A204.1 (cell line): ENCODE measurements around the gene RUVBL2.

Source experiments
- FAIRE-seq: peaks from 2 replicates; lab custom pipeline; 2012; peaks lifted over from hg19 to GRCh38; lab: Jason Lieb, UNC

RUVBL2 gene

DNA sequence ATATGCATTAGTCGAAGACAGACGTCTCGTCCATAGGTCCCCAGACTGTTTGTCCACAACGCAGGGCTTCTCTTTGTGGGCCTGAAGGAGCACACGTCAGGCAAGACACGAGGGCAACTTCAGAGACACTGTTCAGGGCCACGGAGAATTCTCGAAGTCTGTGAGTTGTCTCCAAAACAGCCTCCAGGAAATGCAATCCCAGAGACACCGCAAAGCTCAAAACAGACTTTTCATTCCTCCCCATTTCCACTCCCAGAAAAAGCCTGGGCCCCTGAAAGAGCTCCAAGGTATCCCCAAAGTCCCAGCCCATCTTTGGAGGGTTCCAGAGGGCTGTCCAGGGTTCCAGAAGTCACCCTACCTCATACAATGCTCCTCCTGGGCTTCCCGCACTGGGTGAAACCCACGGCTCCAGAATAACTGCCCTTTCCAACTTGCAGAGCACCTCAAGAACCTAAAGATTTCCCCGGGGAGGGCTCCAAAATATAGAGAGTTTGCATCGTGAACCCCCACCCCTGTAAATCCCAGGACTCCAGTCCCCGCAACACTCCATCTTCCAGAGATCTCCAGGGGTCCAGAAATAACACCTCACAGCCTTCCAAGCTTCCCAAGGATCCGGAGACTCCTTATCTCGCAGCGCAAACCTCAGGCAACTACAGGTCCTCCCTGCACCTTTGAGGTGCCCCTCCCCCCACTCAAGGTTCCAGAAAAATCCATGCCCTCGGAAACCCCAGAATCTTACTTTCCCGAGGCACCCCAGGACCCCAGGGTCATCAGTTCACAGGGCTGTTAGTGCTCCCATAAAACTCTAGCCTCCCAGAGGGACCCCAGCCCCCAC lies 29.3 kb upstream of the RUVBL2 start:
- no peak for FAIRE-seq

- FAIRE-seq: no peak
Measured at GRCh38 chr19:48965040-48965805, 28.5 kb upstream of the RUVBL2 start, which contains the start of gene FTL. Gene FTL, plus strand, starts transcription at chr19:48965309. Its CDS starts 199 bp downstream, at chr19:48965508.

- no peak for FAIRE-seq
Measured at GRCh38 chr19:48965806-48966540, 27.7 kb upstream of the RUVBL2 start.

GRCh38 chr19:48966541-48967345 lies 26.9 kb upstream of the RUVBL2 start:
- no peak for FAIRE-seq

GRCh38 chr19:48967346-48968178 lies 26.1 kb upstream of the RUVBL2 start:
- FAIRE-seq: no peak

DNA sequence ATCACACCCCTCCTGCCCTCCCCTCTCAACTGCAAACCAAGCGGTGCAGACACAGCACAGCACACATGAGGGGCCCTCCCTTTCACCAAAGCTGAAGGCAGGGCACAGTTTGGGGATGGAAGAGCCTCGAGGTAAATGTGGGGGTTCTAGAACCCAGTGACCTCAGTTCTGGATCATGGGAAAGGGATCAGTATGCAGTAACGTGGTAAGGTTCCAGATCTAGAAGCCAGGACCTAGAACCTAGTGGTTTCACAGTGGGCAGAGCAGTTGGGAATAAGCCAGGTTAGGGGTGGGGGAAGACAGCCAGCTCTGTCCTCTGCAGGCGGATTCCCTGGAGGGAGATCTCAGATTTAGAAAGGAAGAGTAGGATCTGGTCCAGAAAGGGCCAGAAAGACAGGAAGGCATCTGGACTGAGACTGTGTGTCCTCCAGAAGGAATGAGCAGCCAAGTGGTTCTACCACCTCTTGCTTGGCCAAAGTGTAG lies 25.5 kb upstream of the RUVBL2 start:
- no peak for FAIRE-seq

- no peak for FAIRE-seq
Measured at GRCh38 chr19:48968813-48969218, 24.9 kb upstream of the RUVBL2 start.

DNA sequence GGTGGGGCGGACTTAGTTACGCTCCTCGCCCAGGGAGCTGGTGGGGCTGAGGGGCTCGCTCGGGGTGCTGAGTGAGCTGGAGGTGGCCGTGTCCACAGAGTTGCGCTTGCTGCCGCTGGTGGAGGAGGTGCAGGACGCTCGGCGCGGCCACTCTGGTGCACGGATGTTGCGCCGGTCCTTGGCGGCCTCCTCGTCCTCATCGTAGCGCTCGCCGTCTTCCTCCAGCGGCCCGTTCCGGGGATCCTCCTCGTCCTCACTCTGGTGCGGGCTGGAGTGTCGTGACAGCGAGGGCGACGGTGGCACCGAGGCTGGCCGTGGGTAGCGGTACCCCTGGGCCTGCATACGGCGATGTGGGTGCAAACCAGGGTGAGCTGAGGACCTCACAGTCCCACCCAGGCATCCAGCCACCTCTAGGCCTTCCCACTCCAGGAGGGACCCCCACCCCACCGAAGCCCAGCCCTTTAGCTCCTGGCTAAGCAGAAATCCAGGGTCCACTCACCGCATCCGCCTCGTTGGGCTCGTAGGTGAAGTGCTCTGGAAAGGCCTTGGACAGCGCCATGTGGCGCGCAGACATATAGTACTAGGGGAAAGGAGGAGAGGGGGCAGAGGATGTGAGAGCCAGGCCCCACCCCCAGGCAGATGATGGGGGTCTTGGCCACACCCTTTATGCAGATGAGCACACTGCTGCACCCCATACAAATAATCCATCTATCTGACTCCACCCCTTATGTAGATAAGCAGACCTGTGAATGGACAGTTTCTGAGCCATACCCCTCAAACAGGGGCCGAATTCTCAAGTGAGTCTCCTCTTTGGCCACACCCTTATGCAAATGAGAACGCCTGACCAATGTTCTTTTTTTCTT lies 24.2 kb upstream of the RUVBL2 start:
- FAIRE-seq: no peak

DNA sequence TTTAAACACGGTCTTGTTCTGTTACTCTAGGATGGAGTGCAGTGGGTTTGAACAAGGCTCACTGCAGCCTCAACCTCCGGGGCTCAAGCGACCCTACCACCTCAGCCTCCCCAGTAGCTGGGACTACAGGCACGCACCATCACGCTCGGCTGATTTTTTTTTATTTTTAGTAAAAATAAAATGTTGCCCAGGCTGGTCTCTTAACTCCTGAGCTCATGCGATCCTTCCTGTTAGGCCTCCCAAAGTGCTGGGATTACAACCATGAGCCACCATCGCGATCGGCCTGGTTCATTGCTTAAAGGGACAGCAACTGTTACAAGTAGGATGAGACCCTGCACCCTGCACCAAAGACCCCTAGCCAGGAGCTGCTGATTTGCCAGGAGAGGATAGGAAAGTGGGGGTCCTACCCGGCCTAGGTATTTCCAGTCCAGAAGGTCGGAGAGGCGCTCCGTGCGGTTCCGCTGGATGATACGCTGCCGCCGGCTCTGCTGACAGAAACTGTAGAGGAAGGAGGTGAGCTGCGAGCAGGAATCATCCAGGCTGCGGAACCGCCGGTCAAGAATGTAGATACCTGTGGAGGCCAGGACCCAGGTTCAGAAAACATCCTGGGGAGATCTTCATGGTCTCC lies 23.4 kb upstream of the RUVBL2 start:
- FAIRE-seq: no peak

DNA sequence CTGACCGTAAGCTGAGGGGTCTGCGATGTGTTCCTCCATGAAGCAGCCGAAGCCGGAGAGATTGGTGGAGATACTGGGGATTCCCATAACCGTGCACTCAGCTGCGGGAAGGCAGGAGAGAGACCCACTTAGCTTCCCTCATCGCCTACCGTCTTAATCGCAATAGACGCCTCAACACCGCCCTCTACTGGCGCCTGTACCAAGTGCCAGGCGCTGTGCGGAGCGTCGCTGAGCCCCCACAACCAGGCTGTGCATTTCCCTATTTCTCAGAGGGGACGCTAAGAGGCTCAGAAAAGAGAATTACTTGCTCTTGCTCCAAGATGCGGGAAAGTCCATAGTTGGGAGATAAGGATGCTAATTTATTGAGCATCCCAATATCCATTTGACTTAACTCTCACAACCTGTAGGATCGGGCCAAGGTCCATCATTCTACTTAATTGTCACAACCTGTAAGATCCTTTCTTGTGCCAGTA lies 22.7 kb upstream of the RUVBL2 start:
- FAIRE-seq: no peak

GRCh38 chr19:48975947-48976847 lies 17.5 kb upstream of the RUVBL2 start:
- no peak for FAIRE-seq

DNA sequence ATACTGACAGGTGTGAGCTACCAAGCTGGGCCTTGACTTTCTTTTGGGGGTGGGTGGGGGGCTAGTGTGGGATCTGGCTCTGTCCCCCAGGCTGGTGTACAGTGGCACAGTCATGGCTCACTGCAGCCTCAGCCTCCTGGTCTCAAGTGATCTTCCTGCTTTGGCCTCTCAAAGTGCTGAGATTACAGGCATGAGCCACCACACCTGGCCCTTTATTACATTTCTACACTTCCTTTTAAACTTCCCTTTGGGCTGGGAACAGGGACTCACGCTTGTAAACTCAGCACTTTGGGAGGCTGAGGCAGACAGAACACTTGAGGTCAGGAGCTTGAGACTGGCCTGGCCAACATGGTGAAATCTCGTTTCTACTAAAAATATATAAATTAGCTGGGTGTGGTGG lies 16.6 kb upstream of the RUVBL2 start:
- no peak for FAIRE-seq

- no peak for FAIRE-seq
Measured at GRCh38 chr19:48982280-48982679, 11.4 kb upstream of the RUVBL2 start.

DNA sequence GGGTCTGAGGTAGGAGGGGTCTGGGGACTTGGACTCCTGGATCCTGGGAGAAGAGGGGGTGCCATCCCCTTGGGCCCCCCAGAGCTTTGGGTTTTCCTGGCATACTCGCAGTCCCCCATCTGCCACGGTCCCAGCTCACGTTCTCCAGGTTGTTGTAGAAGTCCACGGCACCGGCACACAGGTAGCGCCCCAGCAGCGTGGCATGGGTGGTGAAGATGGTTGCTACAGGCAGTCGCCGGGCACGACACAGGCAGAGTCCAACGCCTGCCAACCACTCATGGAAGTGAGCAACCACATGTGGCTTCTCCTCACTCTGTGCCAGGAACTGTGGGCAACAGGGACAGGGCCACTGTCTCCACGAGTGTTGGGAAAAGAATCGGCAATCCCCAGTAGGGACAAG lies 8.0 kb upstream of the RUVBL2 start:
- no peak for FAIRE-seq

DNA sequence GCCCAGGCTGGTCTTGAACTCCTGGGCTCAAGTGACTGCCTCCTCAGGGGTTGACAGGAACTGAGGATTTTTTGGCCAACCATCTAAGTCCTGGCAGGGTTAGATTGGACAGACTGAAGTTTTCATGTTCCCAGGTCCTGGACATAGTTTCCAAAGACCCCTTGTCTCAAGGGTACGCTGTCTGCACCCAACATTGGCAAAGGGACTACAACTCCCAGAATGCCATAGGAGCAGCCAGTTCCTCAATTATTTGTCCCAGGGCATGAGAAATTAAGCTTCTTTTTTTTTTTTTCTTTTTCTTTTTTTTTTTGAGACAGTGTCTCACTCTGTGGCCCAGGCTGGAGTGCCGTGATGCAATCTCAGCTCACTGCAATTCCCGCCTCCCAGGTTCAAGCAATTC lies 7.5 kb upstream of the RUVBL2 start:
- FAIRE-seq: no peak

DNA sequence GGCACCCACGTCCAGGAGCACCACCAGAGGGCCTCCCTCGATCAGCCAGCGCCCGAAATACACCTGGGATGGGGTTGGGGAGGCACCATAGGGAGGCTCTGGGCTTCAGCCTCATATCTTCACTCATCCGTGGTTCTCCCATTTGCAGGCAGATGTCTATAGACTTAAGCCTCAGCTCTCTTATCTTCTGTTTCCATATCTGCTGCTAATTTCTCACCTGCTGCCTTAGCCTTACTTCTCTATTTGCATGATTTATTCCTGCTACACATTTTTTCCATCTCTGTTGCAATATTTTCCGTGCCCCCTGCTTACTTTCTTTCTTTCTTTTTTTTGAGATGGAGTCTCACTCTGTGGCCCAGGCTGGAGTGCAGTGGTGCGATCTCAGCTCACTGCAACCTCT lies 6.4 kb upstream of the RUVBL2 start:
- no peak for FAIRE-seq

DNA sequence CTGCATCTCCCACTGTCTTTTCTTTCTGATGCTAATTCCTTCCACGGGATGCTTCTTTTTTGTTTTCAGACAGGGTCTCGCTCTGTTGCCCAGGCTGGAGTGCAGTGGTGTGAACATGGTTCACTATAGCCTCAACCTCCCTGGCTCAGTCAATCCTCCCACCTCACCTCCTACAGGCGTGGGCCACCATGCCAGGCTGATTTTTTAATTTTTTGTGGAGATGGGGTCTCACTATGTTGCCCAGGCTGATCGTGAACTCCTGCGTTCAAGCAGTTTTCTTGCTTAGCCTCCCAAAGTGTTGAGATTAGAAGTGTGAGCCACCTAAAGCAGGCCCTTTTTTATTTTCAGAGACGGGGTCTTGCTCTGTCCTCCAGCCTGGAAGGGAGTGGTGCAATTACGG lies 5.4 kb upstream of the RUVBL2 start:
- no peak for FAIRE-seq

- FAIRE-seq: no peak
Measured at GRCh38 chr19:48988860-48989259, 4.8 kb upstream of the RUVBL2 start.
